Endothelial cell of umbilical vein (primary cell): Measurements from ENCODE around the gene NEU1.

ENCODE experiments used
- EZH2 ChIP-seq: IDR thresholded peaks from 2 replicates; pipeline ENCODE4 v1.6.1; 2012; ENCODE audit warnings: borderline replicate concordance, low read depth, mild to moderate bottlenecking, moderate library complexity, low read length, inconsistent platforms; ENCODE audit not compliant: severe bottlenecking
- FOS ChIP-seq: IDR thresholded peaks from 2 replicates; pipeline ENCODE4 v1.6.1; 2011; ENCODE audit warnings: mild to moderate bottlenecking, low read length, moderate library complexity, borderline replicate concordance; ENCODE audit not compliant: insufficient read depth
- POLR2A ChIP-seq: IDR thresholded peaks from 2 replicates; pipeline ENCODE4 v1.6.1; 2012; ENCODE audit warnings: low read depth, mild to moderate bottlenecking, control low read depth, low read length
- POLR2AphosphoS5 ChIP-seq: IDR thresholded peaks from 2 replicates; pipeline ENCODE4 v1.6.1; 2012; ENCODE audit warnings: low read depth, mild to moderate bottlenecking, control low read depth, low read length, moderate library complexity; ENCODE audit not compliant: insufficient read depth
- TF ChIP-seq, protein P1 (sequence below), 2 donors: IDR thresholded peaks; 1 replicate in 1 of 2; 2 replicates in 1 of 2; pipeline ENCODE4 v1.5.1; 2011; ENCODE audit warnings: low read length in 2 of 2, mild to moderate bottlenecking in 2 of 2, moderate library complexity in 2 of 2, control low read depth in 1 of 2, inconsistent platforms in 1 of 2, low read depth in 1 of 2; ENCODE audit not compliant: insufficient read depth in 1 of 2; ENCODE audit errors: extremely low read depth in 1 of 2
- TF ChIP-seq, protein P2 (sequence below): IDR thresholded peaks from 2 replicates; pipeline ENCODE4 v1.6.1; 2011; ENCODE audit not compliant: insufficient read depth, insufficient read length

DNA sequence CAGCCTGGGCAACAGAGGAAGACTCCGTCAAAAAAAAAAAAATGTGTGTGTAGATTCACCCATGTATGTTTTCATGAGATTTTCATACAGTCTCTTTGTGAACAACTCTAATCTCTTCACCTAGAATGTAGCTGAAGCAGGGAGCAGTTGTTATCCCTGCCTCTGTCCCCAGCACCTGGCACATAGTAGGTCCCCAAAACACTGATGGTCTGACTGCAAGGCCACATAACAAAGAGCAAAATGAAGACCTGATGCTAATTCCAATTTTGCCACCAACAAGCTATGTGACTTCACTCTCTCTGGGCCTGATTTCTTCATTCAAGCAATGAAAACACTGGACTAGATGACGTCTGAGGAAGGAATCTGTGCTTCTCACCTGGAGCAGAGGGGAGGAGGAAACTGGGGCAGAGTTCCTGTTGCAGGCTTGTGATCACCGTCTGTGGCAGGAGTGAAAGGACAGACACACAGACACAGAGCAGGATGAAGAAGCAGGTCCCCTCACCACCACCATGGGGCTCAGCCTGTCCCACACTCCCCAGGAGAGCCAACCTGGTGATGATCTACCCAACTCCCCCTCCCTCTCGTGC is 11.6 kb upstream of the NEU1 start:
- TF ChIP-seq, protein P1, sequence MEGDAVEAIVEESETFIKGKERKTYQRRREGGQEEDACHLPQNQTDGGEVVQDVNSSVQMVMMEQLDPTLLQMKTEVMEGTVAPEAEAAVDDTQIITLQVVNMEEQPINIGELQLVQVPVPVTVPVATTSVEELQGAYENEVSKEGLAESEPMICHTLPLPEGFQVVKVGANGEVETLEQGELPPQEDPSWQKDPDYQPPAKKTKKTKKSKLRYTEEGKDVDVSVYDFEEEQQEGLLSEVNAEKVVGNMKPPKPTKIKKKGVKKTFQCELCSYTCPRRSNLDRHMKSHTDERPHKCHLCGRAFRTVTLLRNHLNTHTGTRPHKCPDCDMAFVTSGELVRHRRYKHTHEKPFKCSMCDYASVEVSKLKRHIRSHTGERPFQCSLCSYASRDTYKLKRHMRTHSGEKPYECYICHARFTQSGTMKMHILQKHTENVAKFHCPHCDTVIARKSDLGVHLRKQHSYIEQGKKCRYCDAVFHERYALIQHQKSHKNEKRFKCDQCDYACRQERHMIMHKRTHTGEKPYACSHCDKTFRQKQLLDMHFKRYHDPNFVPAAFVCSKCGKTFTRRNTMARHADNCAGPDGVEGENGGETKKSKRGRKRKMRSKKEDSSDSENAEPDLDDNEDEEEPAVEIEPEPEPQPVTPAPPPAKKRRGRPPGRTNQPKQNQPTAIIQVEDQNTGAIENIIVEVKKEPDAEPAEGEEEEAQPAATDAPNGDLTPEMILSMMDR (IDR thresholded peaks at IDR 0.05; ENCODE audit: extremely low read depth in 1 of 2, insufficient read depth in 1 of 2, low read depth in 1 of 2, low read length in 2 of 2): no peak
- TF ChIP-seq POLR2A: no peak
- TF ChIP-seq, protein P2, sequence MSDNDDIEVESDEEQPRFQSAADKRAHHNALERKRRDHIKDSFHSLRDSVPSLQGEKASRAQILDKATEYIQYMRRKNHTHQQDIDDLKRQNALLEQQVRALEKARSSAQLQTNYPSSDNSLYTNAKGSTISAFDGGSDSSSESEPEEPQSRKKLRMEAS: no peak
- no peak for TF ChIP-seq FOS
- no peak for TF ChIP-seq POLR2AphosphoS5
- no peak for TF ChIP-seq EZH2
